Heart left ventricle (tissue), 16 donors: ENCODE data around the gene PIK3C2G. TPM values are rescaled to one million over a fixed set of nuclear protein-coding genes. Genes with fewer than 3 reads are reported as not detected.
"Not testable (repeated sequence)": the region's sequence is repeated elsewhere in the genome, so short reads cannot be mapped to it uniquely, and the experiment has no call there.

Experiments
- ATAC-seq, 4 donors: fragments of 200-7000 bp; cut with Tn5 transposase; one replicate each; pipeline ENCODE4 v1.9.1; 2020 to 2022; ENCODE audit warnings: moderate library complexity in 4 of 4, mild to moderate bottlenecking in 3 of 4, moderate number of reproducible peaks in 1 of 4
- DNase-seq, 5 donors: peaks; one replicate each; pipeline ENCODE4 v3.0.0-alpha.2; 2020
- H3K27ac ChIP-seq, 12 donors: fragments of 200-600 bp; sonication (generic) in 4 of 12; one replicate each; pipeline versions ENCODE4 v1.5.0 to v1.8.0; 2016 to 2022; ENCODE audit warnings: mild to moderate bottlenecking in 2 of 12
- H3K27me3 ChIP-seq, 9 donors: fragments of 200-600 bp; sonication (generic) in 2 of 9; one replicate each; pipeline versions ENCODE4 v1.5.1 to v1.8.0; 2016 to 2022; ENCODE audit warnings: mild to moderate bottlenecking in 3 of 9
- H3K36me3 ChIP-seq, 9 donors: fragments of 200-600 bp; sonication (generic) in 2 of 9; one replicate each; pipeline versions ENCODE4 v1.5.0 to v1.8.0; 2018 to 2022; ENCODE audit warnings: mild to moderate bottlenecking in 2 of 9
- H3K4me1 ChIP-seq, 12 donors: fragments of 200-600 bp; sonication (generic) in 4 of 12; one replicate each; pipeline versions ENCODE4 v1.5.0 to v1.8.0; 2016 to 2022; ENCODE audit warnings: mild to moderate bottlenecking in 3 of 12
- H3K4me3 ChIP-seq, 12 donors: fragments of 200-600 bp; sonication (generic) in 4 of 12; one replicate each; pipeline versions ENCODE4 v1.5.0 to v1.8.0; 2017 to 2022; ENCODE audit warnings: mild to moderate bottlenecking in 9 of 12, moderate library complexity in 4 of 12
- H3K9me3 ChIP-seq, 12 donors: fragments of 200-600 bp; sonication (generic) in 4 of 12; one replicate each; pipeline versions ENCODE4 v1.5.0 to v1.8.0; 2016 to 2022; ENCODE audit warnings: mild to moderate bottlenecking in 1 of 12
- CTCF ChIP-seq, 12 donors: fragments of 200-600 bp; sonication (generic) in 4 of 12; IDR thresholded peaks; one replicate each; pipeline versions ENCODE4 v1.5.0 to v1.8.0; 2018 to 2022; ENCODE audit warnings: antibody characterized with exemption in 12 of 12, mild to moderate bottlenecking in 5 of 12
- POLR2A ChIP-seq, 2 donors: fragments of 450-650 bp; IDR thresholded peaks; one replicate each; pipeline ENCODE4 v1.6.1; 2017; ENCODE audit warnings: antibody characterized with exemption in 2 of 2, mild to moderate bottlenecking in 2 of 2, moderate library complexity in 2 of 2
- WGBS, 4 donors: extraction: QIAGEN DNeasy Blood & Tissue Kit in 2 of 4; methylation state at CpG; one replicate each; pipeline versions ENCODE4 v1.1.5 to v1.1.7; 2013 to 2018; 5-methylcytosine and 5-hydroxymethylcytosine counted together
- intact Hi-C, 10 donors: fragments of 100-400 bp; cut with DNase I; formaldehyde crosslinking; loops; one replicate each; pipeline versions ENCODE4 v1.11.1 to v1.14.2; 2022
- polyA plus RNA-seq, 2 donors: library from polyadenylated mRNA; stranded (reverse); fragments of 200-250 nt; gene quantifications; one replicate each; pipeline ENCODE4 v1.2.3, GENCODE V29; 2013
- total RNA-seq, 9 donors: library from RNA; depleted of rRNA in 2 of 9; stranded (reverse); fragments of >200 nt in 2 of 9; fragmentation: NEBNext Ultra II Directional in 3 of 9; extraction: Animal tissue kit (Norgen Biotek cat#: 25700) in 3 of 9; gene quantifications; one replicate each; pipeline versions ENCODE4 v1.1.0 to v1.2.4, GENCODE V29; 2016 to 2023
- donor health status: ischemic (EF 13 %, LVEDD 7.1; RV severe dilation, severe dysfunction).
- donor health status: healthy with polysubstance abuse.
- donor health status: DM: no; HTN: yes; CAD: no.
- donor health status: DM: no; HTN: no; CAD: no.
- donor health status: ischemic (EF 25% LVEDD 6.9; RV normal size, moderate dysfunction).
- donor health status: ischemic (EF 25% LVEDD 5.7; RV mildly dilated, moderate dysfunction).
- donor health status: healthy.
- donor health status: DM: yes; HTN: yes; CAD: no.
- donor health status: ischemic (EF 35%, LVEDD 5.7; RV mildly dilated, moderate dysfunction).
- donor health status: nonischemic (EF 11% LVEDD 7.7; RV severe dilation, severe dysfunction).
- donor health status: DM: yes; HTN: yes; CAD: no.
- donor health status: PGD.
- donor health status: ischemic (EF 29% LVEDD 5.4; RV normal size, mild dysfunction).
- donor health status: nonischemic (EF 23%, LVEDD 6.1; RV moderate dilation, normal function).

The PIK3C2G gene
- total and polyA plus RNA-seq, 11 donors = not detected

GRCh38 chr12:18502422-18502968 is 241.2 kb downstream of the PIK3C2G start:
- no peak overlapping the region for H3K27ac ChIP-seq
- no peaks in the 10 kb centered on the region for H3K4me1 ChIP-seq
- no peak overlapping the region for H3K4me3 ChIP-seq
- TF ChIP-seq POLR2A (IDR thresholded peaks at IDR 0.05) = no peak
- TF ChIP-seq CTCF (IDR thresholded peaks at IDR 0.05) = no peak
- no peaks in the 10 kb centered on the region for H3K36me3 ChIP-seq
- WGBS, 4 donors = 95 to 96% (median 95%) methylated on average over 7 of the region's 7 CpGs
- no peaks in the 10 kb centered on the region for H3K27me3 ChIP-seq
- H3K9me3 ChIP-seq = no peaks in the 10 kb centered on the region
- intact Hi-C loops = no loop called here
- ATAC-seq = no peak
- no peak for DNase-seq

GRCh38 chr12:18521461-18521860 is 260.1 kb downstream of the PIK3C2G start:
- Histone ChIP-seq H3K27ac (no peak overlapping the region), H3K9me3 (peaks cover 0 to 35% (median 14%) of the 10 kb centered on the region in 12 donors), H3K4me1 (no peaks in the 10 kb centered on the region), H3K4me3 (no peak overlapping the region), H3K27me3 (no peaks in the 10 kb centered on the region), H3K36me3 (no peaks in the 10 kb centered on the region)
- DNase-seq (no peak), ATAC-seq (no peak)
- WGBS, 4 donors = 95 to 100% (median 99%) methylated on average over 3 to 6 of the region's 6 CpGs
- TF ChIP-seq CTCF (IDR thresholded peaks at IDR 0.05) (no peak), POLR2A (IDR thresholded peaks at IDR 0.05) (no peak)
- intact Hi-C loops = no loop called here

- Histone ChIP-seq H3K36me3 (no peaks in the 10 kb centered on the region), H3K4me3 (no peak overlapping the region), H3K27me3 (no peaks in the 10 kb centered on the region), H3K4me1 (no peaks in the 10 kb centered on the region), H3K27ac (no peak overlapping the region), H3K9me3 (peaks cover 0 to 35% (median 14%) of the 10 kb centered on the region in 12 donors)
- no peak for TF ChIP-seq POLR2A (IDR thresholded peaks at IDR 0.05)
- TF ChIP-seq CTCF (IDR thresholded peaks at IDR 0.05) = no peak
- no peak for DNase-seq
- intact Hi-C loops = no loop called here
- WGBS, 4 donors = 88 to 92% (median 89%) methylated on average over 1 of the region's 1 CpG
- no peak for ATAC-seq
These were observed 261.5 kb downstream of the PIK3C2G start for GRCh38 chr12:18522806-18523205.

GRCh38 chr12:18542497-18542896 is 281.2 kb downstream of the PIK3C2G start:
- H3K27me3 ChIP-seq, H3K36me3 ChIP-seq, ATAC-seq, H3K9me3 ChIP-seq, H3K27ac ChIP-seq, H3K4me3 ChIP-seq, intact Hi-C loops, H3K4me1 ChIP-seq, DNase-seq: not testable (repeated sequence)
- whole genome bisulfite sequencing, 4 donors = 82 to 94% (median 91%) methylated on average over 3 of the region's 3 CpGs

GRCh38 chr12:18546399-18546798 is 285.1 kb downstream of the PIK3C2G start:
- H3K27ac ChIP-seq = no peak overlapping the region
- ATAC-seq = no peak
- 82 to 97% (median 95%) methylated on average over 1 of the region's 1 CpG for WGBS, 4 donors
- no peaks in the 10 kb centered on the region for H3K9me3 ChIP-seq
- TF ChIP-seq CTCF (IDR thresholded peaks at IDR 0.05) (no peak), POLR2A (IDR thresholded peaks at IDR 0.05) (no peak)
- H3K27me3 ChIP-seq = no peaks in the 10 kb centered on the region
- intact Hi-C loops = no loop called here
- H3K4me3 ChIP-seq = no peak overlapping the region
- DNase-seq = no peak
- H3K4me1 ChIP-seq = no peaks in the 10 kb centered on the region
- H3K36me3 ChIP-seq = no peaks in the 10 kb centered on the region
